Measurements from ENCODE around the gene SLC5A7.

SLC5A7 gene

GRCh38 chr2:107986278-107987217 is at the start of gene SLC5A7:
SLC5A7 (plus strand) TSS chr2:107986524; CDS start chr2:107988156, 1,632 bp downstream.
- DNase-seq = no peak

- no peak for DNase-seq
Observed at GRCh38 chr2:107961395-107961794, 24.9 kb upstream of the SLC5A7 start.

- DNase-seq = no peak
Observed at GRCh38 chr2:107964185-107964584, 22.1 kb upstream of the SLC5A7 start.

GRCh38 chr2:107984707-107985106 is 1.6 kb upstream of the SLC5A7 start:
- no peak for DNase-seq

GRCh38 chr2:107988108-107988507 is 1.8 kb downstream of the SLC5A7 start:
- DNase-seq = no peak

- DNase-seq = no peak
Observed at GRCh38 chr2:107989445-107989844, 3.1 kb downstream of the SLC5A7 start.

GRCh38 chr2:107990718-107991117 is 4.4 kb downstream of the SLC5A7 start:
- no peak for DNase-seq

- DNase-seq = no peak
Observed at GRCh38 chr2:107992069-107992468, 5.7 kb downstream of the SLC5A7 start.

GRCh38 chr2:107999158-107999557 is 12.8 kb downstream of the SLC5A7 start:
- DNase-seq = no peak

- DNase-seq = no peak
Observed at GRCh38 chr2:108010912-108011591, 24.7 kb downstream of the SLC5A7 start.

- no peak for DNase-seq
Observed at GRCh38 chr2:108013305-108013704, 27.0 kb downstream of the SLC5A7 start.

- DNase-seq = no peak
Observed at GRCh38 chr2:108022628-108023027, 36.3 kb downstream of the SLC5A7 start.

GRCh38 chr2:108023776-108024175 is 37.5 kb downstream of the SLC5A7 start:
- no peak for DNase-seq

- DNase-seq = no peak
Observed at GRCh38 chr2:108026092-108026794, 39.9 kb downstream of the SLC5A7 start.

- DNase-seq = no peak
Observed at GRCh38 chr2:108029496-108029895, 43.2 kb downstream of the SLC5A7 start.

GRCh38 chr2:108029912-108030311 is 43.6 kb downstream of the SLC5A7 start:
- DNase-seq = no peak

- DNase-seq = no peak
Observed at GRCh38 chr2:108031471-108031941, 45.2 kb downstream of the SLC5A7 start.

GRCh38 chr2:108034843-108035242 is 48.5 kb downstream of the SLC5A7 start:
- DNase-seq = no peak

GRCh38 chr2:108048752-108049151 is 62.4 kb downstream of the SLC5A7 start:
- DNase-seq = no peak

GRCh38 chr2:108058576-108059137 is 72.3 kb downstream of the SLC5A7 start:
- no peak for DNase-seq

- DNase-seq = no peak
Observed at GRCh38 chr2:108061439-108062042, 75.2 kb downstream of the SLC5A7 start.

Data from CD4-positive, alpha-beta T cell treated with Interferon alpha-2 for 1 hour (primary cell).